ENCODE data around the gene CDC20B. TPM values are rescaled to one million over a fixed set of nuclear protein-coding genes. Genes with fewer than 3 reads are reported as not detected.
"Not testable (repeated sequence)": the region's sequence is repeated elsewhere in the genome, so short reads cannot be mapped to it uniquely, and the experiment has no call there.

The CDC20B gene
- polyA plus RNA-seq, 1 donor: 0.62 TPM

DNA sequence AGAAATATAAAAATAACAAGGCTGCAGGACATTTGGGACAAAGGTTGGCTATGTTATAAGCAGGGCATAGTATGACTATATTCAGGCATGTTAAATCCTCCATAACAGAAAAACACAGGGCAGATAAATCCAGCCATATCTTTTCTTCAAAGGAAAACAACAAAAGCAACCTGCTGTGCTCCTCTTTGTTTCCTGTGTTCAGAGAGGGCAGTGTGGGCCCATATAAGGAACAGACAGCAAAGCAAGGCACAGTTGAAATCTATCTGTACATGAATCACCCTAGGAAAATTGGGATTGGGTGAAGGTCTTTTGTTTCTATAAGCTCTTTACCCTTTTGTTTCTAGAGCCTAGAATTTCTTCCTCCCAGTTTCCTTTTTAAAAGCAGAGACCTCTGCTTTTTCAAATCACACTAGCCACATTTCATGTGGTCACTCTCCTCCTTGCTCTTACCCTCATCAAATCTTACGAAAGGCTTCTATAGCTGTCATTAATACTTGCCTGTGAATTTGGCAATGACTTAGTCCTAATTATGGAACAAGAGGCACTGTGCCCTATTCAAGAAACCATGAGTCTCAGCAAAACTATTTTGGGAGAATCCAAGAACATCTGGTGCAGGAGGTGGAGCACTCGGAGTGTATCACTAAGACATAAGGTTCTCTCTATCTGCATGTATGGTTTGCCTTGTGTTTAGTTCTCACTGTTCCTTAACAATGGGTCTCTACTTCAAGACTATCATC, 68.8 kb downstream of the CDC20B start:
- no peak for DNase-seq

DNA sequence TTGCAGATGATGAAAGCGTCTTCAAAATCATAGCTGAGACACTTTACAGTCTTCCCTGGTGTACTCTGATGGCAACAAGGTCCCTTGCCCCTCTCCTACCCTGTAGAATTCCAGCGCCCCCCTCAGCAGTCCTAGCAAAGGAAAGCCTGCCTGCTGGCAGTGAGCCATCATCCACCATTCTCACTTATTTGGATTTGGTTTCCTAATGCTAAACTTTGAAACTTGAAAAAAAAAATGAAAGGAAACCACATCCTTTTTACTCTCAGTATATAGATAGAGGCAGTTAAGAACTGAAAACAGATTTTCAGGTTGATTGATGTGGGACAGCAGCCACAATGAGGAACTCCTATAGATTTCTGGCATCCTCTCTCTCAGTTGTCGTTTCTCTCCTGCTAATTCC, 70.6 kb downstream of the CDC20B start, which contains the start of gene GZMA:
GZMA (plus strand) TSS at position 299 of the 400 bp plus-strand sequence; CDS start at position 336, 37 bp downstream.
- no peak for DNase-seq

- no peak for DNase-seq
Observed at GRCh38 chr5:55101556-55102276, 71.3 kb downstream of the CDC20B start.

- DNase-seq: not testable (repeated sequence)
Observed at GRCh38 chr5:55101148-55101547, 71.8 kb downstream of the CDC20B start.

GRCh38 chr5:55096861-55097260, 76.1 kb downstream of the CDC20B start:
- DNase-seq: no peak

DNA sequence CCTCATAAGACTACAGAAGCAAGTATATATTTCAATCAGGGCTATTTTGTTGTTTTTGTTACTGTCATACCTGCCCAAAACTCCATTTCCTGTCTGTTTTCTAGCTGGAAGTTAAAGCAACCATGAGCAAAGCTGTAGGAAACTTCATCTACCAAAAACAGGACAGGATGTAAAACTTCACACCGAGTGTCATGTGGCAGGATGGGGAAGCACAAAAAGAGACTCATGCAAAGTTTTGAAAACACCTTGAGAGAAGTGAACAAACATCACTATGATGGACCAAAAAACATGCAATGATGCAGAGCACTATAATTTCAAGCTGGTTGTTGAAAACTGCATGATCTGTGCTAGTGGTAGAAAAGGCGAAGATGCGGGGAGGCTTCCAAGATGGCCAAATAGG, 76.8 kb downstream of the CDC20B start:
- no peak for DNase-seq

DNA sequence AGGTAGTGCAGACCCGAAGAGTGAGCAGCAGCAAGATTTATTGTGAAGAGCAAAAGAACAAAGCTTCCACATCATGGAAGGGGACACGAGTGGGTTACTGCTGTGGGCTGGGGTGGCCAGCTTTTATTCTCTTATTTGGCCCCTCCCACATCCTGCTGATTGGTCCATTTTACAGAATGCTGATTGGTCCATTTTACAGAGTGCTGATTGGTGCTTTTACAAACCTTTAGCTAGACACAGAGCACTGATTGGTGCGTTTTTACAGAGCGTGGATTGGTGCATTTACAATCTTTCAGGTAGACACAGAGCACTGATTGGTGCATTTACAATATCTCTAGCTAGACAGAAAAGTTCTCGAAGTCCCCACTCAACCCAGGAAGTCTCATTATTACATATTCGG, 82.0 kb downstream of the CDC20B start:
- not testable (repeated sequence) for DNase-seq

GRCh38 chr5:55089301-55089700, 83.7 kb downstream of the CDC20B start:
- DNase-seq: not testable (repeated sequence)

GRCh38 chr5:55081541-55081940, 91.4 kb downstream of the CDC20B start:
- no peak for DNase-seq

- no peak for DNase-seq
Observed at GRCh38 chr5:55073211-55073610, 99.8 kb downstream of the CDC20B start.

GRCh38 chr5:55072666-55073065, 100.3 kb downstream of the CDC20B start:
- DNase-seq: no peak

GRCh38 chr5:55071413-55071812, 101.6 kb downstream of the CDC20B start:
- DNase-seq: no peak

DNA sequence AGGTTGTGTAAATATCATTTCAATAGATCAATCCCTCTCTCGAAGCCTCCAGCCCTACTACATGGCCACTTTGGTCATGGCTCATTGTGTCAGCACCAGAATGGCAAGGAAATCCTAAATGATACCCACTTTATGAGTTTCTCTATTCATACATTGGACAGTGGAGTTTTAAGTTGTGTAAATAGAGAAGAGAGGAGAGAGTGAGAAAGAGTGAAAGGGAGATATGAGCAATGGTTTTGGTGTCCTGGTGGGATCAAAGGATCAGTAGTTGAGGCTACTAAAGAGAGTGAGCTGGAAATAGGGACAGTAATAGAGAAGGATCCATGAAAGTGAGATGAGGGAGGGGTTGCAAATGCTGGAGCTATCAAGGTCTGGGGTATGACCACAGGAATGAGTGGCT, 102.0 kb downstream of the CDC20B start:
- no peak for DNase-seq

GRCh38 chr5:55066277-55066676, 106.7 kb downstream of the CDC20B start:
- DNase-seq: no peak

- DNase-seq: no peak
Observed at GRCh38 chr5:55064523-55064922, 108.5 kb downstream of the CDC20B start.

GRCh38 chr5:55063899-55064298, 109.1 kb downstream of the CDC20B start:
- DNase-seq: no peak

DNA sequence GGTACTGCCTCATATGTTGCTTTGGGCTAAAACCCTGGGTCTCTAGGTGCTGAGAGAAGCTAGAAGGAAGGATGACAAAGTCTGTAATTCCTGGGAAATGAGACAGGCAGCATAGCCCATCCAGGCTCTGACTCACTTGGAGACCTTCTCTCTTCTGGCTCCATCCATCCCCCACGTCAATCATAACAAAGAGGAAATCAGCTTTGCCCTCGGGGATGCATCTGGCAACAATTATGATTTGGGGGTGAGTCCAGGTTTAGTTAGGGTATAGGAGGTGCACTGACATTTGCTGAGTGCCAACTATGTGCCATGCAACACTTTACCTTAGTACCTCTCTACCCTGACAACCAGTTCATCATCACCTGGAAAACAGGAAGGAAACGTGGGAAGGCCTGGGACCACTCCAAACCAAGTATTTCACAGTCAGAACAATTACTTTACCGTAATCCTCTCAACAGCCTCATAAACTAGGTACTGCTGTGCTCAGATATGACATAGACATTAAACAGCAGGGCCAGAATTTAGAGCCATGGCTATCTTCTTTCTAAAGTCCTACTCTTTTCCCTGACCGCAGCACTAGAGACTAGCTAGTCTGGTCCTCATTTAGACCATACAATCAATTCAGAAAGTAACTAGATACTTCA, 109.6 kb downstream of the CDC20B start:
- no peak for DNase-seq

Other genes with a start within 250 kb of the CDC20B start
- 8.8 TPM for gene ESM1, start 187.6 kb downstream of the CDC20B start, polyA plus RNA-seq (ENCODE audit: insufficient read length)
- 0.15 TPM for gene GZMK, start 148.9 kb downstream of the CDC20B start, polyA plus RNA-seq (ENCODE audit: insufficient read length)
- gene GZMA, start 70.5 kb downstream of the CDC20B start, polyA plus RNA-seq (ENCODE audit: insufficient read length): 0.37 TPM
- 90.2 TPM for gene GPX8, start 13.0 kb downstream of the CDC20B start, polyA plus RNA-seq (ENCODE audit: insufficient read length)
- gene MCIDAS, start 54.1 kb upstream of the CDC20B start, polyA plus RNA-seq (ENCODE audit: insufficient read length): 0.71 TPM
- gene CCNO, start 60.4 kb upstream of the CDC20B start, polyA plus RNA-seq (ENCODE audit: insufficient read length): 6.5 TPM
- gene DHX29, start 134.5 kb upstream of the CDC20B start, polyA plus RNA-seq (ENCODE audit: insufficient read length): 47.6 TPM
- gene MTREX, start 134.8 kb upstream of the CDC20B start, polyA plus RNA-seq (ENCODE audit: insufficient read length): 110 TPM

All from left kidney (tissue), 2 donors.